Occipital lobe (tissue), 2 donors: ENCODE data around the gene GC. TPM values are rescaled to one million over a fixed set of nuclear protein-coding genes. Genes with fewer than 3 reads are reported as not detected.

Experiments used
- small RNA-seq: library from RNA; depleted of rRNA; stranded (forward); fragments of <200 nt; gene quantifications from one replicate; pipeline ENCODE3, GENCODE V24; 2014
- total RNA-seq: library from RNA; depleted of rRNA; stranded (reverse); fragments of >200 nt; gene quantifications from one replicate; pipeline ENCODE4 v1.2.3, GENCODE V29; 2014

GC gene
- total RNA-seq, 1 donor from 2014 or later, result 0.31 TPM

Small RNAs within 50 kb of the gene (small RNA-seq; reads per million reads assigned to genes)
- gene RNA5SP163, result not detected

Other genes starting within 250 kb of the GC start
- not detected for gene NPFFR2, start 247.9 kb upstream of the GC start, total RNA-seq